RCC 7860 (cell line): ENCODE results near the gene DEPDC1B.
"Not testable (repeated sequence)": the region's sequence is repeated elsewhere in the genome, so short reads cannot be mapped to it uniquely, and the experiment has no call there.

Source experiments
- DNase-seq: peaks from one replicate; pipeline ENCODE4 v3.0.0-alpha.2; 2015; ENCODE audit warnings: low spot score
- FAIRE-seq: peaks from 2 replicates; lab custom pipeline; 2012; peaks lifted over from hg19 to GRCh38; lab: Jason Lieb, UNC

DEPDC1B gene

GRCh38 chr5:60699609-60700415 is at the start of gene DEPDC1B:
TSS of gene DEPDC1B (minus strand) at chr5:60700166. CDS start at chr5:60700093, 73 bp downstream.
- no peak for FAIRE-seq
- DNase-seq = peak; percentile 62

GRCh38 chr5:60744682-60745081 is 44.7 kb upstream of the DEPDC1B start:
- no peak for FAIRE-seq

GRCh38 chr5:60743511-60744314 is 43.7 kb upstream of the DEPDC1B start:
- DNase-seq (no peak), FAIRE-seq (no peak)

More at GRCh38 chr5:60744682-60745081, 44.7 kb upstream of the DEPDC1B start:
- no peak for DNase-seq

- DNase-seq = no peak
- no peak for FAIRE-seq
These were observed 40.4 kb upstream of the DEPDC1B start for GRCh38 chr5:60740322-60740721.

GRCh38 chr5:60738933-60739332 is 39.0 kb upstream of the DEPDC1B start:
- FAIRE-seq = no peak
- no peak for DNase-seq

- FAIRE-seq (no peak), DNase-seq (no peak)
These were observed 38.5 kb upstream of the DEPDC1B start for GRCh38 chr5:60738461-60738860.

- not testable (repeated sequence) for FAIRE-seq, DNase-seq
These were observed 30.9 kb upstream of the DEPDC1B start for GRCh38 chr5:60730858-60731257.

- FAIRE-seq = no peak
These were observed 27.2 kb upstream of the DEPDC1B start for GRCh38 chr5:60727033-60727679.

GRCh38 chr5:60724126-60724525 is 24.2 kb upstream of the DEPDC1B start:
- DNase-seq = no peak
- FAIRE-seq = no peak

More at GRCh38 chr5:60727033-60727679, 27.2 kb upstream of the DEPDC1B start:
- no peak for DNase-seq

- DNase-seq (no peak), FAIRE-seq (no peak)
These were observed 22.4 kb upstream of the DEPDC1B start for GRCh38 chr5:60722416-60722815.

GRCh38 chr5:60719329-60719728 is 19.4 kb upstream of the DEPDC1B start:
- no peak for DNase-seq

GRCh38 chr5:60718166-60718892 is 18.4 kb upstream of the DEPDC1B start:
- FAIRE-seq (no peak), DNase-seq (no peak)

More at GRCh38 chr5:60719329-60719728, 19.4 kb upstream of the DEPDC1B start:
- no peak for FAIRE-seq

GRCh38 chr5:60715201-60715928 is 15.4 kb upstream of the DEPDC1B start:
- DNase-seq, FAIRE-seq: not testable (repeated sequence)

GRCh38 chr5:60712950-60713349 is 13.0 kb upstream of the DEPDC1B start:
- DNase-seq = no peak
- FAIRE-seq = no peak

GRCh38 chr5:60711892-60712291 is 11.9 kb upstream of the DEPDC1B start:
- not testable (repeated sequence) for DNase-seq, FAIRE-seq

- no peak for DNase-seq
- no peak for FAIRE-seq
These were observed 10.4 kb upstream of the DEPDC1B start for GRCh38 chr5:60710362-60710761.

- FAIRE-seq (no peak), DNase-seq (no peak)
These were observed 5.2 kb upstream of the DEPDC1B start for GRCh38 chr5:60705144-60705543.

- DNase-seq (no peak), FAIRE-seq (no peak)
These were observed 4.0 kb upstream of the DEPDC1B start for GRCh38 chr5:60703944-60704343.

- no peak for FAIRE-seq
- DNase-seq = no peak
These were observed 1.5 kb upstream of the DEPDC1B start for GRCh38 chr5:60701321-60701968.
